ENCODE results near the gene WFDC8.

WFDC8 gene

DNA sequence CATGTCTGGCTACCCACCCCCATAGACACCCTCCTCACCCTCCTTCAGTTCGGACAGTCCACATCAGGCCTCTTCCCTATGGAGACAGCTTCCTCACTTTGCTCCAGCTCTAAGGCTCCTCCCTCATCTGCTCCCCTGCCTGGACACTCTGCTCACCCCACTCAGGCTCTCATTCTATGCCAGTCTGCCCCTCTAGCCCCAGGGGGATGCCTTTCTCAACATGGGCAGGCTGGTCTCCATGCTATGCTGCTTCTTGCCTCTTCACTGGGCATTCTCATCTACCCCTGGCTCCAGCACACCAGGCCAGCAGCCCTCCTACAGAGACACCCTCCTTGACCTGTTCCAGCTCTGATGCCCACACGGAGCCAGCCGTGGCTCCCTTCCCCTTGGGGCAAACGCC, at the start of gene WFDC8:
TSS of gene WFDC8 (minus strand) at position 101 of the 400 bp plus-strand sequence. CDS start at position 64, 37 bp downstream.
- in situ Hi-C loops (cut with MboI; ENCODE audit: low sequenced_read_pairs, unreplicated experiment): loop anchor here (25.0 kb wide), 1 partner anchor 183 kb away; no protein-coding TSS in a partner anchor
- TF ChIP-seq, protein P1, sequence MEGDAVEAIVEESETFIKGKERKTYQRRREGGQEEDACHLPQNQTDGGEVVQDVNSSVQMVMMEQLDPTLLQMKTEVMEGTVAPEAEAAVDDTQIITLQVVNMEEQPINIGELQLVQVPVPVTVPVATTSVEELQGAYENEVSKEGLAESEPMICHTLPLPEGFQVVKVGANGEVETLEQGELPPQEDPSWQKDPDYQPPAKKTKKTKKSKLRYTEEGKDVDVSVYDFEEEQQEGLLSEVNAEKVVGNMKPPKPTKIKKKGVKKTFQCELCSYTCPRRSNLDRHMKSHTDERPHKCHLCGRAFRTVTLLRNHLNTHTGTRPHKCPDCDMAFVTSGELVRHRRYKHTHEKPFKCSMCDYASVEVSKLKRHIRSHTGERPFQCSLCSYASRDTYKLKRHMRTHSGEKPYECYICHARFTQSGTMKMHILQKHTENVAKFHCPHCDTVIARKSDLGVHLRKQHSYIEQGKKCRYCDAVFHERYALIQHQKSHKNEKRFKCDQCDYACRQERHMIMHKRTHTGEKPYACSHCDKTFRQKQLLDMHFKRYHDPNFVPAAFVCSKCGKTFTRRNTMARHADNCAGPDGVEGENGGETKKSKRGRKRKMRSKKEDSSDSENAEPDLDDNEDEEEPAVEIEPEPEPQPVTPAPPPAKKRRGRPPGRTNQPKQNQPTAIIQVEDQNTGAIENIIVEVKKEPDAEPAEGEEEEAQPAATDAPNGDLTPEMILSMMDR (IDR thresholded peaks at IDR 0.05; ENCODE audit: borderline replicate concordance, control extremely low read depth, extremely low read depth, insufficient read depth, missing control alignments): no peak
- no peak for DNase-seq (ENCODE audit: low spot score)

GRCh38 chr20:45626540-45626939, 47.5 kb upstream of the WFDC8 start:
- no peak for DNase-seq (ENCODE audit: low spot score)
- in situ Hi-C loops (cut with MboI; ENCODE audit: low sequenced_read_pairs, unreplicated experiment): no loop called here
- TF ChIP-seq, protein P1 (IDR thresholded peaks at IDR 0.05; ENCODE audit: borderline replicate concordance, control extremely low read depth, extremely low read depth, insufficient read depth, missing control alignments): no peak

GRCh38 chr20:45621593-45621992, 42.5 kb upstream of the WFDC8 start:
- TF ChIP-seq, protein P1 (IDR thresholded peaks at IDR 0.05; ENCODE audit: borderline replicate concordance, control extremely low read depth, extremely low read depth, insufficient read depth, missing control alignments): no peak
- no peak for DNase-seq (ENCODE audit: low spot score)
- in situ Hi-C loops (cut with MboI; ENCODE audit: low sequenced_read_pairs, unreplicated experiment): no loop called here

- in situ Hi-C loops (cut with MboI; ENCODE audit: low sequenced_read_pairs, unreplicated experiment): no loop called here
- DNase-seq (ENCODE audit: low spot score): no peak
- TF ChIP-seq, protein P1 (IDR thresholded peaks at IDR 0.05; ENCODE audit: borderline replicate concordance, control extremely low read depth, extremely low read depth, insufficient read depth, missing control alignments): no peak
Measured at GRCh38 chr20:45617591-45617990, 38.5 kb upstream of the WFDC8 start.

- TF ChIP-seq, protein P1 (IDR thresholded peaks at IDR 0.05; ENCODE audit: borderline replicate concordance, control extremely low read depth, extremely low read depth, insufficient read depth, missing control alignments): no peak
- DNase-seq (ENCODE audit: low spot score): no peak
- in situ Hi-C loops (cut with MboI; ENCODE audit: low sequenced_read_pairs, unreplicated experiment): no loop called here
Measured at GRCh38 chr20:45612314-45612713, 33.2 kb upstream of the WFDC8 start.

GRCh38 chr20:45611054-45611453, 32.0 kb upstream of the WFDC8 start:
- TF ChIP-seq, protein P1 (IDR thresholded peaks at IDR 0.05; ENCODE audit: borderline replicate concordance, control extremely low read depth, extremely low read depth, insufficient read depth, missing control alignments): no peak
- in situ Hi-C loops (cut with MboI; ENCODE audit: low sequenced_read_pairs, unreplicated experiment): no loop called here
- DNase-seq (ENCODE audit: low spot score): no peak

DNA sequence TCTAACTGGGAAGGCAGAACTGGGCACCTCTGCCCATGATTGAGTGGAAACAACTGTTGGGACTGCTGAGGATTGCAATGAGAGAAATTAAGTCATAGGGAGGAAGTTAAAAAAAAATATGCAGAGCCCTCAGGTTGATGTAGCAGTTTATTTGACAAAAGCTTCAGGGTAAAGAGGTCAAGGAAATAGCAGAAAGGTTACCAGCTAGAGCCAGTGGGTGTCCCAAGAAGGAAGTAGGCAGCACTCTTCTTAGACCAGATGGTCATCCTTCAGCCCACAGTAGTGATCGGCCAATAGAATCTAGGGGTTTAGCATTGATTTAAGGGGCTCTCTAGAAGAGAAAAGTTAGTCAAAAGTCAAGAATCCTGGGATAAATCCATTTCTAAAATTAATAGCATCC, 28.7 kb upstream of the WFDC8 start:
- in situ Hi-C loops (cut with MboI; ENCODE audit: low sequenced_read_pairs, unreplicated experiment): no loop called here
- TF ChIP-seq, protein P1 (IDR thresholded peaks at IDR 0.05; ENCODE audit: borderline replicate concordance, control extremely low read depth, extremely low read depth, insufficient read depth, missing control alignments): no peak
- no peak for DNase-seq (ENCODE audit: low spot score)

Data from GM13976 (cell line).